Stomach (tissue), 9 donors: ENCODE data around the gene NCAN. TPM values are rescaled to one million over a fixed set of nuclear protein-coding genes. Genes with fewer than 3 reads are reported as not detected.

Experiments
- DNase-seq, 2 donors: peaks; one replicate each; pipeline versions ENCODE4 v3.0.0 to v3.0.0-alpha.2; 2013 to 2019
- H3K27ac ChIP-seq, 5 donors: fragments of 200-600 bp in 4 of 5; sonication (generic) in 4 of 5; one replicate each; pipeline ENCODE4 v1.5.1; 2013 to 2019; ENCODE audit warnings: mild to moderate bottlenecking in 1 of 5, moderate library complexity in 1 of 5
- H3K27me3 ChIP-seq, 3 donors: fragments of 200-600 bp; sonication (generic); one replicate each; pipeline ENCODE4 v1.5.1; 2017 to 2019; ENCODE audit warnings: mixed run types in 1 of 3
- H3K36me3 ChIP-seq, 4 donors: fragments of 200-600 bp; sonication (generic); 1 replicate in 3 of 4; 2 replicates in 1 of 4; pipeline ENCODE4 v1.5.1; 2016 to 2019
- H3K4me1 ChIP-seq, 4 donors: fragments of 200-600 bp; sonication (generic); one replicate each; pipeline ENCODE4 v1.5.1; 2016 to 2019
- H3K4me3 ChIP-seq, 4 donors: fragments of 200-600 bp; sonication (generic) in 3 of 4; one replicate each; pipeline ENCODE4 v1.5.1; 2016 to 2019; ENCODE audit warnings: mild to moderate bottlenecking in 1 of 4
- H3K9me3 ChIP-seq, 4 donors: fragments of 200-600 bp; sonication (generic); one replicate each; pipeline ENCODE4 v1.5.1; 2016 to 2019
- EP300 ChIP-seq: sonication (generic); formaldehyde crosslinking; IDR thresholded peaks from one replicate; pipeline ENCODE4 v1.6.1; 2017; ENCODE audit warnings: antibody characterized with exemption
- POLR2A ChIP-seq, 4 donors: fragments of 450-650 bp; IDR thresholded peaks; one replicate each; pipeline ENCODE4 v1.6.1; 2016; ENCODE audit warnings: antibody characterized with exemption in 4 of 4, control low read depth in 2 of 4, mild to moderate bottlenecking in 1 of 4, moderate library complexity in 1 of 4
- POLR2AphosphoS5 ChIP-seq, 3 donors: sonication (generic); formaldehyde crosslinking; IDR thresholded peaks; one replicate each; pipeline ENCODE4 v1.6.1; 2016; ENCODE audit warnings: antibody characterized with exemption in 3 of 3
- WGBS, 5 donors: extraction: QIAGEN DNeasy Blood & Tissue Kit in 3 of 5; methylation state at CpG; one replicate each; pipeline versions ENCODE4 v1.1.5 to v1.1.7; 2013 to 2018; 5-methylcytosine and 5-hydroxymethylcytosine counted together
- intact Hi-C: fragments of 100-400 bp; cut with DNase I; formaldehyde crosslinking; loops from one replicate; pipeline ENCODE4 v1.15.1; 2023; ENCODE audit warnings: low total_unique reads
- polyA plus RNA-seq, 3 donors: library from polyadenylated mRNA; stranded (reverse); fragments of 200-250 nt; gene quantifications; one replicate each; pipeline ENCODE4 v1.2.3, GENCODE V29; 2013
- small RNA-seq, 4 donors: library from RNA; depleted of rRNA; stranded (forward); fragments of <200 nt; gene quantifications; one replicate each; pipeline ENCODE3, GENCODE V24; 2016
- total RNA-seq, 5 donors: library from RNA; depleted of rRNA; stranded (reverse); fragments of >200 nt; gene quantifications; one replicate each; pipeline versions ENCODE4 v1.1.0 to v1.2.3, GENCODE V29; 2014 to 2016
- TF ChIP-seq, protein P1 (sequence below), 7 experiments: fragments of 450-650 bp in 4 of 7; fragments of 200-600 bp in 3 of 7; sonication (generic) in 3 of 7; IDR thresholded peaks; one replicate each; pipeline ENCODE4 v1.5.1; 2016 to 2019; ENCODE audit warnings: antibody characterized with exemption in 7 of 7, control low read depth in 2 of 7, mild to moderate bottlenecking in 1 of 7
- donor health status: healthy with polysubstance abuse.
- donor health status: Bipolar disorder and iron deficiency.
- donor health status: healthy.

NCAN gene
- total and polyA plus RNA-seq, 8 donors = 0.05 to 1.7 (median 0.06) TPM; not detected in 5

DNA sequence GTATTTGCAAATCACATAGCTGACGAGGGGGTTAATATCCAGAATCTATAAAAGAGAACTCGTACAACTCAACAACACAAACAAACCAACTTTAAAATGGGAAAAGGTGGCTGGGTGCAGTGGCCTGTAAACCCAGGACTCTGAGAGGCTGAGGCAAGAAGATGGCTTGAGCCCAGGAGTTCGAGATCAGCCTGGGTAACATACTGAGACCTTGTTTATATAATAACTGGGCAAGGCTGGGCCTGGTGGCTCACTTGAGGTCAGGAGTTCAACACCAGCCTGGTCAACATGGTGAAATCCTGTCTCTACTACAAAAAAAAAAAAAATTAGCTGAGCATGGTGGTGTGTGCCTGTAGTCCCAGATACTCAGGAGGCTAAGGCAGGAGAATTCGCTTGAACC, 83.2 kb downstream of the NCAN start:
- peaks cover 24 to 91% (median 89%) of the 10 kb centered on the region in 4 donors for H3K36me3 ChIP-seq

DNA sequence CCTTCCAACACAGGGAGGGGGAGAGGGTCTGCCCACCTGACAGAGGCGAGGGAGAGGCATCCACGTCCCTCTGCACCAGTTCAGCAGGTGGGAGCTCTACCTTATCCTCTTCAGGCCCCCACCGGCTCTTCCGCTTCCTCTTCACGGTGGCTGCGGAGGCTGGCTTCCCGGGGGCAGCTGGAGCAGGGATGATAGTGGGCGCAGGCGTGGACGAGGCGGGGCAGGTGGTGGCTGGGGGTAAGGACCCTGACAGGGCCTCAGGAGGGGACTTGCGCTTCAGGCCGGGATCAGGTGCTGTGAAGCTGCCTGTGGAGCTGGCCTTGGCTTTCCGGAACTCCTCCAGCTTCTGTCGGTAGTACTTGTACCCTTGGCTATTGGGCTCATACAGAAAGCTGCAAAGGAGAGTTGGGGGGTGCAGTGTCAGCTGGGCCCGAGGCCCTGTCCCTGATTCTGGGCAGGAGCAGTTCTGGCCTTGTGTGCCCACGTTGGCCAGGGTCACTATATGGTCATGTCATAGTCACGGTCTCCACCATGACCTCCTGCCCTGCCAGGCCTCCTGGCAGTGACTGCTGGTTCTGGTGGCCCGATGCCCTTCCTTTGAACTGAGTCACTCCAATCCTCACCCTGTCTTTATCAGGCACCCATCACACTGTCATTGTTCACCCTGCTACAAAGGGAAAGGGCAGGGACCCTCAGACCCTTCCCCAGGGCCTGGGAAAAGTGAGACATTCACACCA, 85.4 kb downstream of the NCAN start:
- DNase-seq = no peak
- intact Hi-C loops = no loop called here
- H3K27me3 ChIP-seq = no peaks in the 10 kb centered on the region
- WGBS, 5 donors = 80 to 89% (median 82%) methylated on average over 17 to 19 of the region's 19 CpGs
- H3K4me1 ChIP-seq = no peaks in the 10 kb centered on the region
- H3K27ac ChIP-seq = no peak overlapping the region
- H3K9me3 ChIP-seq = no peaks in the 10 kb centered on the region
- TF ChIP-seq, protein P1, sequence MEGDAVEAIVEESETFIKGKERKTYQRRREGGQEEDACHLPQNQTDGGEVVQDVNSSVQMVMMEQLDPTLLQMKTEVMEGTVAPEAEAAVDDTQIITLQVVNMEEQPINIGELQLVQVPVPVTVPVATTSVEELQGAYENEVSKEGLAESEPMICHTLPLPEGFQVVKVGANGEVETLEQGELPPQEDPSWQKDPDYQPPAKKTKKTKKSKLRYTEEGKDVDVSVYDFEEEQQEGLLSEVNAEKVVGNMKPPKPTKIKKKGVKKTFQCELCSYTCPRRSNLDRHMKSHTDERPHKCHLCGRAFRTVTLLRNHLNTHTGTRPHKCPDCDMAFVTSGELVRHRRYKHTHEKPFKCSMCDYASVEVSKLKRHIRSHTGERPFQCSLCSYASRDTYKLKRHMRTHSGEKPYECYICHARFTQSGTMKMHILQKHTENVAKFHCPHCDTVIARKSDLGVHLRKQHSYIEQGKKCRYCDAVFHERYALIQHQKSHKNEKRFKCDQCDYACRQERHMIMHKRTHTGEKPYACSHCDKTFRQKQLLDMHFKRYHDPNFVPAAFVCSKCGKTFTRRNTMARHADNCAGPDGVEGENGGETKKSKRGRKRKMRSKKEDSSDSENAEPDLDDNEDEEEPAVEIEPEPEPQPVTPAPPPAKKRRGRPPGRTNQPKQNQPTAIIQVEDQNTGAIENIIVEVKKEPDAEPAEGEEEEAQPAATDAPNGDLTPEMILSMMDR (IDR thresholded peaks at IDR 0.05) = no peak
- no peak for TF ChIP-seq EP300
- TF ChIP-seq POLR2A (IDR thresholded peaks at IDR 0.05) = no peak
- no peak for TF ChIP-seq POLR2AphosphoS5 (IDR thresholded peaks at IDR 0.05)
- peaks cover 33 to 94% (median 91%) of the 10 kb centered on the region in 4 donors for H3K36me3 ChIP-seq
- H3K4me3 ChIP-seq = no peak overlapping the region

More for the DNA sequence above, 83.2 kb downstream of the NCAN start:
- Histone ChIP-seq H3K9me3 (no peaks in the 10 kb centered on the region), H3K27ac (no peak overlapping the region), H3K27me3 (no peaks in the 10 kb centered on the region), H3K4me1 (no peaks in the 10 kb centered on the region), H3K4me3 (no peak overlapping the region)
- no peak for TF ChIP-seq EP300
- TF ChIP-seq POLR2AphosphoS5 (IDR thresholded peaks at IDR 0.05) = no peak
- TF ChIP-seq, protein P1 (IDR thresholded peaks at IDR 0.05) = no peak
- TF ChIP-seq POLR2A (IDR thresholded peaks at IDR 0.05) = no peak
- DNase-seq = no peak
- WGBS, 5 donors = 81 to 90% (median 87%) methylated on average over 4 of the region's 4 CpGs
- intact Hi-C loops = no loop called here

DNA sequence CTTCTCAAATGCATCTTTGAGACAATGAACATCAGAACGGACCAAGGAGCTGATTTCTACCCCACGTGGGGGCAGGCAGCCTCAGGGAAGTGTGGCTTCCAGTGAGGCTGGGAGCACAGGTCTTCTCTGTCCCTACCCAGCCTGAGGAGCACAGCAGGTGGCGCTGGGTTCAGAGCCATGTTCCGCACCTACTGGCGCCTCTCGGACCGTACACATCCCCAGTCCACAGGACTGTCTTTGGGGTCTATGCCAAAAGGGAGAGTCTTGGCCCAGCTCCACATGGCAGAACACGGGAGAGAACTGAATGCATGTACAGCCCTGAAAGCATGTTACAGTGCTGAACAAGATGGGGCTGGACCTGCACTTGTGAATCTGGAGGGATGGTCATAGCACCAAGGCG, 86.0 kb downstream of the NCAN start:
- no peak for TF ChIP-seq EP300
- TF ChIP-seq POLR2AphosphoS5 (IDR thresholded peaks at IDR 0.05) = no peak
- no peak for TF ChIP-seq POLR2A (IDR thresholded peaks at IDR 0.05)
- TF ChIP-seq, protein P1 (IDR thresholded peaks at IDR 0.05) = no peak
- H3K36me3 ChIP-seq = peaks cover 38 to 94% (median 91%) of the 10 kb centered on the region in 4 donors
- no peak for DNase-seq
- H3K27ac ChIP-seq = no peak overlapping the region
- H3K4me1 ChIP-seq = no peaks in the 10 kb centered on the region
- H3K4me3 ChIP-seq = no peak overlapping the region
- H3K27me3 ChIP-seq = no peaks in the 10 kb centered on the region
- intact Hi-C loops = no loop called here
- 48 to 75% (median 66%) methylated on average over 3 to 9 of the region's 9 CpGs for WGBS, 5 donors
- no peaks in the 10 kb centered on the region for H3K9me3 ChIP-seq

DNA sequence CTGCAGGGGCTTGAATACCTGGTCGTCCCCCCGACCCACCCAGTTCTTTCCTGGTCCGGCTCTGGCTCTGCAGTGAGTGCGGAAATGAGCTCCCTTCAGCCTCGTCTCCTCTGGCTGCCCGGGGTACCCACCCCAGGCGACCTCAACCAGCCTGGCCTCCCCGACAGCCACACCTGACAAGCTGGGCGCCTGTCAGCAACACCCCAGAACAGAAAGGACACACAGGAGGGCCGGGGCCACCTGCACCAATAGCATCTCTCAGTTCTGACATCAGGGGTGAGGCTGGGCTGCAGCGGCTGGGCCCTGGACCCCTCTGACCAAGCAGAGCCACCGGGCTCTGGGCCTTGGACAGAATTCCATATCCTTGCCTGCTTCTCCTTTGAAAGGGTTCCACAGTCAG, 88.9 kb downstream of the NCAN start:
- Histone ChIP-seq H3K27ac (no peak overlapping the region), H3K27me3 (no peaks in the 10 kb centered on the region), H3K36me3 (peaks cover 40 to 96% (median 93%) of the 10 kb centered on the region in 4 donors), H3K9me3 (no peaks in the 10 kb centered on the region), H3K4me3 (no peak overlapping the region), H3K4me1 (no peaks in the 10 kb centered on the region)
- 90 to 97% (median 97%) methylated on average over 2 to 12 of the region's 12 CpGs for WGBS, 5 donors
- DNase-seq = no peak
- intact Hi-C loops = no loop called here
- TF ChIP-seq POLR2AphosphoS5 (IDR thresholded peaks at IDR 0.05) (no peak), EP300 (no peak), POLR2A (IDR thresholded peaks at IDR 0.05) (no peak)
- TF ChIP-seq, protein P1 (IDR thresholded peaks at IDR 0.05) = no peak

Small RNA genes within 50 kb of the gene (small RNA-seq; reads per million reads assigned to genes)
- gene RNU6-1028P = 0 reads per million in 4 donors

Other genes starting within 250 kb of the NCAN start
- gene SUGP2, start 178.4 kb upstream of the NCAN start, total RNA-seq = 100 to 1,000 TPM in 1 of 5 donors, 10 to 100 TPM in 4; 51.7 to 104 (median 62.4) TPM
- gene SUGP2, start 178.4 kb upstream of the NCAN start, polyA plus RNA-seq = 10 to 100 TPM; 21.5 to 40.0 (median 28.1) TPM
- gene ARMC6, start 178.4 kb upstream of the NCAN start, total RNA-seq = 10 to 100 TPM in 4 of 5 donors, 1 to 10 TPM in 1; 7.0 to 63.8 (median 32.2) TPM
- gene ARMC6, start 178.4 kb upstream of the NCAN start, polyA plus RNA-seq = 10 to 100 TPM; 17.4 to 22.8 (median 19.4) TPM
- gene SLC25A42, start 148.0 kb upstream of the NCAN start, total RNA-seq = 10 to 100 TPM in 1 of 5 donors, 1 to 10 TPM in 4; 5.1 to 54.8 (median 6.7) TPM
- gene SLC25A42, start 148.0 kb upstream of the NCAN start, polyA plus RNA-seq = 1 to 10 TPM; 3.7 to 7.3 (median 6.7) TPM
- gene TMEM161A, start 73.5 kb upstream of the NCAN start, total RNA-seq = 10 to 100 TPM in 4 of 5 donors, 1 to 10 TPM in 1; 6.4 to 59.5 (median 15.9) TPM
- 10 to 100 TPM; 11.2 to 30.0 (median 11.8) TPM for gene TMEM161A, start 73.5 kb upstream of the NCAN start, polyA plus RNA-seq
- 1 to 10 TPM in 1 of 5 donors, not detected in 4; 7.2 TPM for gene MEF2B, start 41.7 kb upstream of the NCAN start, total RNA-seq
- gene MEF2B, start 41.7 kb upstream of the NCAN start, polyA plus RNA-seq = 1 to 10 TPM in 1 of 3 donors, under 1 TPM in 1, not detected in 1; 0.93 to 2.9 TPM
- gene BORCS8, start 19.8 kb upstream of the NCAN start, total RNA-seq = 10 to 100 TPM in 4 of 5 donors, 1 to 10 TPM in 1; 8.3 to 96.9 (median 27.8) TPM
- 10 to 100 TPM; 21.0 to 31.1 (median 28.4) TPM for gene BORCS8, start 19.8 kb upstream of the NCAN start, polyA plus RNA-seq
- 100 to 1,000 TPM in 2 of 5 donors, 10 to 100 TPM in 3; 17.4 to 112 (median 61.4) TPM for gene RFXANK, start 19.7 kb upstream of the NCAN start, total RNA-seq
- 100 to 1,000 TPM; 121 to 145 (median 136) TPM for gene RFXANK, start 19.7 kb upstream of the NCAN start, polyA plus RNA-seq
- 10 to 100 TPM in 1 of 5 donors, 1 to 10 TPM in 1, under 1 TPM in 1, not detected in 2; 0.45 to 14.8 (median 7.7) TPM for gene NR2C2AP, start 8.5 kb upstream of the NCAN start, total RNA-seq
- 10 to 100 TPM; 18.2 to 28.9 (median 18.8) TPM for gene NR2C2AP, start 8.5 kb upstream of the NCAN start, polyA plus RNA-seq
- gene TM6SF2, start 61.3 kb downstream of the NCAN start, total RNA-seq = 1 to 10 TPM in 1 of 5 donors, not detected in 4; 1.3 TPM
- under 1 TPM in 2 of 3 donors, not detected in 1; 0.23 to 0.44 TPM for gene TM6SF2, start 61.3 kb downstream of the NCAN start, polyA plus RNA-seq
- 100 to 1,000 TPM in 1 of 5 donors, 10 to 100 TPM in 4; 13.0 to 129 (median 36.2) TPM for gene SUGP1, start 108.6 kb downstream of the NCAN start, total RNA-seq
- 10 to 100 TPM; 35.8 to 43.2 (median 37.1) TPM for gene SUGP1, start 108.6 kb downstream of the NCAN start, polyA plus RNA-seq
- 100 to 1,000 TPM in 1 of 5 donors, 10 to 100 TPM in 4; 27.2 to 116 (median 49.2) TPM for gene MAU2, start 108.9 kb downstream of the NCAN start, total RNA-seq
- gene MAU2, start 108.9 kb downstream of the NCAN start, polyA plus RNA-seq = 10 to 100 TPM; 10.6 to 16.1 (median 11.3) TPM
- 100 to 1,000 TPM in 1 of 5 donors, 10 to 100 TPM in 3, 1 to 10 TPM in 1; 9.3 to 119 (median 27.2) TPM for gene GATAD2A, start 193.7 kb downstream of the NCAN start, total RNA-seq
- gene GATAD2A, start 193.7 kb downstream of the NCAN start, polyA plus RNA-seq = 10 to 100 TPM; 10.1 to 21.4 (median 17.9) TPM